Hair follicle dermal papilla cell (primary cell): ENCODE measurements around the gene AAR2. TPM values are rescaled to one million over a fixed set of nuclear protein-coding genes. Genes with fewer than 3 reads are reported as not detected.

Experiments used
- total RNA-seq: library from RNA; depleted of rRNA; stranded (reverse); fragments of >200 nt; gene quantifications from 2 replicates; pipeline ENCODE4 v1.2.3, GENCODE V29; 2012

AAR2 gene
- 45.1 and 48.5 TPM in 2 replicates for total RNA-seq

DNA sequence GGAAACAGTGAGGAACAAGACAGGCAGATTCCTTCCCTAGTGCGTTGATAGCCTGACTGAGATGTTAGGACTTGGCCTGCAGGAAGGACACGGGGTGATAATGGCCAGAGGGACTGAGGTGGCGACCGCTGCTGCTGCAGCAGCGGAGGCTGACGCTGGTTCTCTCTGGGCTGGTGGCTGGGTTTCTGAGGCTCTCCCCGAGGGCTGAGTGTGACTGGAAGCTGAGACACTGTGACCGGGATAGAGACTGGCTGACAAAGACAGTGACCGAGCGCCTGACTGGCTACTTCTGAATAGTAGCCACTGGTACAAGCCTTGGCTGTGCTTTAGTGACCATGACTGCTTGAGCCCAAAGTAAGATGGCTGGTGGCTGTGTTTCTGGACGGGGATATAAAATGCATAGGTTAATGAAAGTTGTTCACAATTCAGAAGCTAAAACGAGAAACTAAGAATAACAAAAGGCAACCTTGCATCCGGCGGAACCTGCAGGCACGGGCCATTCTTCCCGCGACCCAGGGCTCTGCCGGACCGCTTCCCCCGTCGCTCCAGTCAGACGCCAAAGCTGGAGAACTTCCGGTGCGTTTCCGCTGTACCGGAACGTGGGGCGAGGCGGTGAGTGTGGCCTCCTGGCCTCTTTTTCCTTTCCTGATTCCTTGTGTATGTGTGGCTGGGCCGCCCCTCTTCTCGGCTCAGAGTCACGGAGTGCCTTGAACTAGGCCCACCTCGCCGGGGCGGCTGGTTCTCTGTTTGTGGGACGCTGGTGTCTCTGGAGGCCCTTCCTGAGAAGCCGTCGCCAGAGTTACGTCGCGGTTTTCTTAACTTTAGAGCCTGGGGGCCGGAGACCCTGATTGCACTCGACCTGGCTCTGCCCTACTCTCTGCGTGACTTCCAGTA, at the start of gene AAR2:
Gene AAR2, plus strand, starts transcription at position 587 of the 894 bp plus-strand sequence. CDS start 3,391 bp downstream, outside the sequence.

GRCh38 chr20:36305602-36306551, 69.6 kb downstream of the AAR2 start, which contains the start of gene DLGAP4:
DLGAP4 (plus strand) TSS chr20:36306339; CDS start chr20:36431718, 125,379 bp downstream.

Other genes starting within 250 kb of the AAR2 start
- 18.5 TPM in 2 replicates for gene EPB41L1, start 81.7 kb upstream of the AAR2 start, total RNA-seq
- 18.3 and 27.6 TPM in 2 replicates for gene DLGAP4, start 69.9 kb downstream of the AAR2 start, total RNA-seq